HEK293 (cell line): ENCODE data around the gene MEFV.

Source experiments
- KLF8 ChIP-seq: fragments of 450-650 bp; formaldehyde crosslinking; IDR thresholded peaks from 2 replicates; pipeline ENCODE4 v1.5.1; 2016; ENCODE audit warnings: missing biosample characterization, missing genetic modification characterization
- SALL2 ChIP-seq: fragments of 450-650 bp; formaldehyde crosslinking; IDR thresholded peaks from 2 replicates; pipeline ENCODE4 v1.5.0; 2017; ENCODE audit warnings: missing biosample characterization, mild to moderate bottlenecking, missing genetic modification characterization, borderline replicate concordance
- SETDB1 ChIP-seq: IDR thresholded peaks from one replicate; pipeline ENCODE4 v1.6.1; 2017; ENCODE audit warnings: mild to moderate bottlenecking, low read length, moderate library complexity, mixed read lengths; ENCODE audit not compliant: insufficient read length
- ZNF112 ChIP-seq: fragments of 450-650 bp; formaldehyde crosslinking; IDR thresholded peaks from 2 replicates; pipeline ENCODE4 v1.5.0; 2017; ENCODE audit warnings: missing biosample characterization, missing genetic modification characterization
- ZNF157 ChIP-seq: fragments of 450-650 bp; formaldehyde crosslinking; IDR thresholded peaks from 2 replicates; pipeline ENCODE4 v1.5.1; 2016; ENCODE audit warnings: missing biosample characterization, missing genetic modification characterization
- ZNF175 ChIP-seq: fragments of 450-650 bp; formaldehyde crosslinking; IDR thresholded peaks from 2 replicates; pipeline ENCODE4 v1.5.1; 2016; ENCODE audit warnings: missing biosample characterization, missing genetic modification characterization
- ZNF184 ChIP-seq: fragments of 450-650 bp; IDR thresholded peaks from 2 replicates; pipeline ENCODE4 v1.5.1; 2018; ENCODE audit warnings: missing biosample characterization, mild to moderate bottlenecking, missing genetic modification characterization
- ZNF311 ChIP-seq: fragments of 450-650 bp; formaldehyde crosslinking; IDR thresholded peaks from 2 replicates; pipeline ENCODE4 v1.5.1; 2017; ENCODE audit warnings: missing biosample characterization, missing genetic modification characterization, borderline replicate concordance
- ZNF530 ChIP-seq: fragments of 450-650 bp; formaldehyde crosslinking; IDR thresholded peaks from 2 replicates; pipeline ENCODE4 v1.5.1; 2016; ENCODE audit warnings: low read depth, missing biosample characterization, missing genetic modification characterization
- ZNF561 ChIP-seq: fragments of 450-650 bp; IDR thresholded peaks from 2 replicates; pipeline ENCODE4 v1.5.1; 2018; ENCODE audit warnings: missing biosample characterization, missing genetic modification characterization, borderline replicate concordance
- ZNF600 ChIP-seq: fragments of 450-650 bp; formaldehyde crosslinking; IDR thresholded peaks from 2 replicates; pipeline ENCODE4 v1.5.1; 2016; ENCODE audit warnings: missing biosample characterization, missing genetic modification characterization
- ZNF623 ChIP-seq: fragments of 450-650 bp; formaldehyde crosslinking; IDR thresholded peaks from 2 replicates; pipeline ENCODE4 v1.5.1; 2016; ENCODE audit warnings: missing biosample characterization, missing genetic modification characterization
- ZNF768 ChIP-seq: fragments of 450-650 bp; formaldehyde crosslinking; IDR thresholded peaks from 2 replicates; pipeline ENCODE4 v1.5.1; 2018; ENCODE audit warnings: missing biosample characterization, mild to moderate bottlenecking, missing genetic modification characterization
- TF ChIP-seq, protein P1 (sequence below): fragments of 450-650 bp; formaldehyde crosslinking; IDR thresholded peaks from 2 replicates; pipeline ENCODE4 v1.5.1; 2016; ENCODE audit warnings: missing biosample characterization, missing genetic modification characterization, borderline replicate concordance
- TF ChIP-seq, protein P2 (sequence below): fragments of 450-650 bp; formaldehyde crosslinking; IDR thresholded peaks from 2 replicates; pipeline ENCODE4 v1.5.1; 2016; ENCODE audit warnings: missing biosample characterization, missing genetic modification characterization
- TF ChIP-seq, protein P3 (sequence below): fragments of 450-650 bp; formaldehyde crosslinking; IDR thresholded peaks from 2 replicates; pipeline ENCODE4 v1.5.1; 2016; ENCODE audit warnings: missing biosample characterization, missing genetic modification characterization, borderline replicate concordance
- TF ChIP-seq, protein P4 (sequence below): fragments of 450-650 bp; formaldehyde crosslinking; IDR thresholded peaks from 2 replicates; pipeline ENCODE4 v1.5.1; 2016; ENCODE audit warnings: missing biosample characterization, missing genetic modification characterization
- TF ChIP-seq, protein P5 (sequence below): fragments of 450-650 bp; formaldehyde crosslinking; IDR thresholded peaks from 2 replicates; pipeline ENCODE4 v1.5.1; 2017; ENCODE audit warnings: missing biosample characterization, missing genetic modification characterization

MEFV gene

DNA sequence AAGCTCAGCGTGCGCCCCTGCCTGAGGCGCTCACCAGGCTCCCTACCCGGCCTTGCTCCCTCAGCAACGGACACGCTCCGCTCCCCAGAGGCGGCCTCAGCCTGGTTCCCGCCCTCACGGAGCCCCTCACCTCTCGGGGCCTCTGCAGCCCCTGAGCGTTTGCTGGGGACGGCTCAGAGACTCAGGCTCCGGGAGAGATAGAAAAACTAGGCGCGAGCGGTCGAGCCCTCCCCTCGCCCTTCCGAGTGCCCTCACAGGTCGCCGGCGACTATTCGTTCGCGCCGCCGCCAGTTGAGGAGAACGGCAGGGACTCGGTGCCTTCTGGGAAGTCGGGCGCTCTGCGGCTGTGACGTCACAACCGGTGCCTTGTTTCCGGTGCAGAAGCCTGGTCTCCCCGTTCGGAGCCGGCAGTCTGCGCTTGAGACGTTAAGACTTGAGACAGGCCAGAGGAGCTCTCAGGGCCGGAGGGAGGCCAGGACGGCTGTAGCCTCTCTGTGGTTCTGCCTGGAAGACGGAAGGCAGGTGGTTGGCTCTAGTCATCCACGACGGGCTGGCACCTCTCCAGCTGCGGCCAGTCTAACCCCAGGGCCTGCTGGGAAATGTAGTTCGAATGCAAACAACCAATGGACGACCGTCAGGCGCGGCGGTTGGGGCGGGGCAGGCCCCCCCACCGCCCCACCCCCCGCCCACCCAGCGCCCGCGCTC lies 21.4 kb downstream of the MEFV start, which contains the start of gene ZNF200 (continued):
- TF ChIP-seq, protein P1, sequence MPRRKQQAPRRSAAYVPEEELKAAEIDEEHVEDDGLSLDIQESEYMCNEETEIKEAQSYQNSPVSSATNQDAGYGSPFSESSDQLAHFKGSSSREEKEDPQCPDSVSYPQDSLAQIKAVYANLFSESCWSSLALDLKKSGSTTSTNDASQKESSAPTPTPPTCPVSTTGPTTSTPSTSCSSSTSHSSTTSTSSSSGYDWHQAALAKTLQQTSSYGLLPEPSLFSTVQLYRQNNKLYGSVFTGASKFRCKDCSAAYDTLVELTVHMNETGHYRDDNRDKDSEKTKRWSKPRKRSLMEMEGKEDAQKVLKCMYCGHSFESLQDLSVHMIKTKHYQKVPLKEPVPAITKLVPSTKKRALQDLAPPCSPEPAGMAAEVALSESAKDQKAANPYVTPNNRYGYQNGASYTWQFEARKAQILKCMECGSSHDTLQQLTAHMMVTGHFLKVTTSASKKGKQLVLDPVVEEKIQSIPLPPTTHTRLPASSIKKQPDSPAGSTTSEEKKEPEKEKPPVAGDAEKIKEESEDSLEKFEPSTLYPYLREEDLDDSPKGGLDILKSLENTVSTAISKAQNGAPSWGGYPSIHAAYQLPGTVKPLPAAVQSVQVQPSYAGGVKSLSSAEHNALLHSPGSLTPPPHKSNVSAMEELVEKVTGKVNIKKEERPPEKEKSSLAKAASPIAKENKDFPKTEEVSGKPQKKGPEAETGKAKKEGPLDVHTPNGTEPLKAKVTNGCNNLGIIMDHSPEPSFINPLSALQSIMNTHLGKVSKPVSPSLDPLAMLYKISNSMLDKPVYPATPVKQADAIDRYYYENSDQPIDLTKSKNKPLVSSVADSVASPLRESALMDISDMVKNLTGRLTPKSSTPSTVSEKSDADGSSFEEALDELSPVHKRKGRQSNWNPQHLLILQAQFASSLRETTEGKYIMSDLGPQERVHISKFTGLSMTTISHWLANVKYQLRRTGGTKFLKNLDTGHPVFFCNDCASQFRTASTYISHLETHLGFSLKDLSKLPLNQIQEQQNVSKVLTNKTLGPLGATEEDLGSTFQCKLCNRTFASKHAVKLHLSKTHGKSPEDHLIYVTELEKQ (tag by site-specific recombination), result no peak
- TF ChIP-seq ZNF561 (peak; percentile 61; the same call in 1 of the 2 replicates), ZNF311 (tag by site-specific recombination) (no peak), ZNF184 (tag by site-specific recombination) (no peak), ZNF157 (tag by site-specific recombination) (no peak), ZNF112 (no peak), ZNF600 (tag by site-specific recombination) (peak; percentile 80), ZNF175 (tag by site-specific recombination) (no peak), ZNF623 (tag by site-specific recombination) (no peak), SETDB1 (no peak), ZNF530 (no peak), KLF8 (tag by site-specific recombination) (peak; percentile 69), SALL2 (tag by site-specific recombination) (no peak), ZNF768 (tag by site-specific recombination) (no peak)
- TF ChIP-seq, protein P2, sequence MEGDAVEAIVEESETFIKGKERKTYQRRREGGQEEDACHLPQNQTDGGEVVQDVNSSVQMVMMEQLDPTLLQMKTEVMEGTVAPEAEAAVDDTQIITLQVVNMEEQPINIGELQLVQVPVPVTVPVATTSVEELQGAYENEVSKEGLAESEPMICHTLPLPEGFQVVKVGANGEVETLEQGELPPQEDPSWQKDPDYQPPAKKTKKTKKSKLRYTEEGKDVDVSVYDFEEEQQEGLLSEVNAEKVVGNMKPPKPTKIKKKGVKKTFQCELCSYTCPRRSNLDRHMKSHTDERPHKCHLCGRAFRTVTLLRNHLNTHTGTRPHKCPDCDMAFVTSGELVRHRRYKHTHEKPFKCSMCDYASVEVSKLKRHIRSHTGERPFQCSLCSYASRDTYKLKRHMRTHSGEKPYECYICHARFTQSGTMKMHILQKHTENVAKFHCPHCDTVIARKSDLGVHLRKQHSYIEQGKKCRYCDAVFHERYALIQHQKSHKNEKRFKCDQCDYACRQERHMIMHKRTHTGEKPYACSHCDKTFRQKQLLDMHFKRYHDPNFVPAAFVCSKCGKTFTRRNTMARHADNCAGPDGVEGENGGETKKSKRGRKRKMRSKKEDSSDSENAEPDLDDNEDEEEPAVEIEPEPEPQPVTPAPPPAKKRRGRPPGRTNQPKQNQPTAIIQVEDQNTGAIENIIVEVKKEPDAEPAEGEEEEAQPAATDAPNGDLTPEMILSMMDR, result no peak
- TF ChIP-seq, protein P3, sequence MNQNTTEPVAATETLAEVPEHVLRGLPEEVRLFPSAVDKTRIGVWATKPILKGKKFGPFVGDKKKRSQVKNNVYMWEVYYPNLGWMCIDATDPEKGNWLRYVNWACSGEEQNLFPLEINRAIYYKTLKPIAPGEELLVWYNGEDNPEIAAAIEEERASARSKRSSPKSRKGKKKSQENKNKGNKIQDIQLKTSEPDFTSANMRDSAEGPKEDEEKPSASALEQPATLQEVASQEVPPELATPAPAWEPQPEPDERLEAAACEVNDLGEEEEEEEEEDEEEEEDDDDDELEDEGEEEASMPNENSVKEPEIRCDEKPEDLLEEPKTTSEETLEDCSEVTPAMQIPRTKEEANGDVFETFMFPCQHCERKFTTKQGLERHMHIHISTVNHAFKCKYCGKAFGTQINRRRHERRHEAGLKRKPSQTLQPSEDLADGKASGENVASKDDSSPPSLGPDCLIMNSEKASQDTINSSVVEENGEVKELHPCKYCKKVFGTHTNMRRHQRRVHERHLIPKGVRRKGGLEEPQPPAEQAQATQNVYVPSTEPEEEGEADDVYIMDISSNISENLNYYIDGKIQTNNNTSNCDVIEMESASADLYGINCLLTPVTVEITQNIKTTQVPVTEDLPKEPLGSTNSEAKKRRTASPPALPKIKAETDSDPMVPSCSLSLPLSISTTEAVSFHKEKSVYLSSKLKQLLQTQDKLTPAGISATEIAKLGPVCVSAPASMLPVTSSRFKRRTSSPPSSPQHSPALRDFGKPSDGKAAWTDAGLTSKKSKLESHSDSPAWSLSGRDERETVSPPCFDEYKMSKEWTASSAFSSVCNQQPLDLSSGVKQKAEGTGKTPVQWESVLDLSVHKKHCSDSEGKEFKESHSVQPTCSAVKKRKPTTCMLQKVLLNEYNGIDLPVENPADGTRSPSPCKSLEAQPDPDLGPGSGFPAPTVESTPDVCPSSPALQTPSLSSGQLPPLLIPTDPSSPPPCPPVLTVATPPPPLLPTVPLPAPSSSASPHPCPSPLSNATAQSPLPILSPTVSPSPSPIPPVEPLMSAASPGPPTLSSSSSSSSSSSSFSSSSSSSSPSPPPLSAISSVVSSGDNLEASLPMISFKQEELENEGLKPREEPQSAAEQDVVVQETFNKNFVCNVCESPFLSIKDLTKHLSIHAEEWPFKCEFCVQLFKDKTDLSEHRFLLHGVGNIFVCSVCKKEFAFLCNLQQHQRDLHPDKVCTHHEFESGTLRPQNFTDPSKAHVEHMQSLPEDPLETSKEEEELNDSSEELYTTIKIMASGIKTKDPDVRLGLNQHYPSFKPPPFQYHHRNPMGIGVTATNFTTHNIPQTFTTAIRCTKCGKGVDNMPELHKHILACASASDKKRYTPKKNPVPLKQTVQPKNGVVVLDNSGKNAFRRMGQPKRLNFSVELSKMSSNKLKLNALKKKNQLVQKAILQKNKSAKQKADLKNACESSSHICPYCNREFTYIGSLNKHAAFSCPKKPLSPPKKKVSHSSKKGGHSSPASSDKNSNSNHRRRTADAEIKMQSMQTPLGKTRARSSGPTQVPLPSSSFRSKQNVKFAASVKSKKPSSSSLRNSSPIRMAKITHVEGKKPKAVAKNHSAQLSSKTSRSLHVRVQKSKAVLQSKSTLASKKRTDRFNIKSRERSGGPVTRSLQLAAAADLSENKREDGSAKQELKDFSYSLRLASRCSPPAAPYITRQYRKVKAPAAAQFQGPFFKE (tag by site-specific recombination), result no peak
- TF ChIP-seq, protein P4, sequence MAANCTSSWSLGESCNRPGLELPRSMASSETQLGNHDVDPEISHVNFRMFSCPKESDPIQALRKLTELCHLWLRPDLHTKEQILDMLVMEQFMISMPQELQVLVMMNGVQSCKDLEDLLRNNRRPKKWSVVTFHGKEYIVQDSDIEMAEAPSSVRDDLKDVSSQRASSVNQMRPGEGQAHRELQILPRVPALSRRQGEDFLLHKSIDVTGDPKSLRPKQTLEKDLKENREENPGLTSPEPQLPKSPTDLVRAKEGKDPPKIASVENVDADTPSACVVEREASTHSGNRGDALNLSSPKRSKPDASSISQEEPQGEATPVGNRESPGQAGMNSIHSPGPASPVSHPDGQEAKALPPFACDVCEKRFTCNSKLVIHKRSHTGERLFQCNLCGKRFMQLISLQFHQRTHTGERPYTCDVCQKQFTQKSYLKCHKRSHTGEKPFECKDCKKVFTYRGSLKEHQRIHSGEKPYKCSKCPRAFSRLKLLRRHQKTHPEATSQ, result no peak; the same call in 1 of the 2 replicates
- TF ChIP-seq, protein P5, sequence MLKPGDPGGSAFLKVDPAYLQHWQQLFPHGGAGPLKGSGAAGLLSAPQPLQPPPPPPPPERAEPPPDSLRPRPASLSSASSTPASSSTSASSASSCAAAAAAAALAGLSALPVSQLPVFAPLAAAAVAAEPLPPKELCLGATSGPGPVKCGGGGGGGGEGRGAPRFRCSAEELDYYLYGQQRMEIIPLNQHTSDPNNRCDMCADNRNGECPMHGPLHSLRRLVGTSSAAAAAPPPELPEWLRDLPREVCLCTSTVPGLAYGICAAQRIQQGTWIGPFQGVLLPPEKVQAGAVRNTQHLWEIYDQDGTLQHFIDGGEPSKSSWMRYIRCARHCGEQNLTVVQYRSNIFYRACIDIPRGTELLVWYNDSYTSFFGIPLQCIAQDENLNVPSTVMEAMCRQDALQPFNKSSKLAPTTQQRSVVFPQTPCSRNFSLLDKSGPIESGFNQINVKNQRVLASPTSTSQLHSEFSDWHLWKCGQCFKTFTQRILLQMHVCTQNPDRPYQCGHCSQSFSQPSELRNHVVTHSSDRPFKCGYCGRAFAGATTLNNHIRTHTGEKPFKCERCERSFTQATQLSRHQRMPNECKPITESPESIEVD (tag by site-specific recombination), result no peak
